Jurkat, Clone E6-1 (cell line): ENCODE results near the gene RNF43. TPM values are rescaled to one million over a fixed set of nuclear protein-coding genes. Genes with fewer than 3 reads are reported as not detected.
A peak's percentile ranks its signal among the peaks of the same experiment; 100 is the strongest.

Source experiments
- DNase-seq: peaks from one replicate; pipeline ENCODE4 v3.0.0-alpha.2; 2011; ENCODE audit warnings: low read depth, low spot score
- H3K4me3 ChIP-seq: 2 replicates; pipeline ENCODE4 v1.5.1; 2011; ENCODE audit warnings: mild to moderate bottlenecking, low read length, control low read depth, moderate library complexity
- polyA plus RNA-seq: library from polyadenylated mRNA; unstranded; fragments of >200 nt; gene quantifications from one replicate; pipeline ENCODE4 v1.2.1, GENCODE V29; 2012; ENCODE audit warnings: missing spikeins; ENCODE audit not compliant: insufficient read length, insufficient read depth

The RNF43 gene
- polyA plus RNA-seq = 0.98 TPM

- no peak within 1 kb of the TSS for H3K4me3 ChIP-seq
These were observed at the start of gene RNF43 for GRCh38 chr17:58417300-58418092. Gene RNF43, minus strand, starts transcription at chr17:58417534. Its CDS starts 1,957 bp downstream, at chr17:58415577.

GRCh38 chr17:58455491-58455890 lies 38.2 kb upstream of the RNF43 start:
- H3K4me3 ChIP-seq = no peak overlapping the region

More at GRCh38 chr17:58417300-58418092, at the start of gene RNF43:
- peak; percentile 93 for DNase-seq

GRCh38 chr17:58452738-58453137 lies 35.4 kb upstream of the RNF43 start:
- H3K4me3 ChIP-seq = no peak overlapping the region
- DNase-seq = no peak

More at GRCh38 chr17:58455491-58455890, 38.2 kb upstream of the RNF43 start:
- no peak for DNase-seq

GRCh38 chr17:58447039-58447975 lies 30.0 kb upstream of the RNF43 start:
- no peak overlapping the region for H3K4me3 ChIP-seq
- peak; percentile 86 for DNase-seq

- H3K4me3 ChIP-seq = no peak overlapping the region
- DNase-seq = no peak
These were observed 28.8 kb upstream of the RNF43 start for GRCh38 chr17:58446086-58446485.

- no peak for DNase-seq
- H3K4me3 ChIP-seq = no peak overlapping the region
These were observed 19.5 kb upstream of the RNF43 start for GRCh38 chr17:58436805-58437239.

- H3K4me3 ChIP-seq = no peak overlapping the region
- no peak for DNase-seq
These were observed 18.9 kb upstream of the RNF43 start for GRCh38 chr17:58436245-58436644.

- no peak for DNase-seq
- H3K4me3 ChIP-seq = no peak overlapping the region
These were observed 15.7 kb upstream of the RNF43 start for GRCh38 chr17:58432806-58433573.

- no peak for DNase-seq
These were observed 10.5 kb upstream of the RNF43 start for GRCh38 chr17:58427807-58428206.

GRCh38 chr17:58421711-58422110 lies 4.4 kb upstream of the RNF43 start:
- DNase-seq = no peak
- no peak overlapping the region for H3K4me3 ChIP-seq

More at GRCh38 chr17:58427807-58428206, 10.5 kb upstream of the RNF43 start:
- no peak overlapping the region for H3K4me3 ChIP-seq

- no peak for DNase-seq
These were observed 3.5 kb upstream of the RNF43 start for GRCh38 chr17:58420827-58421226.

GRCh38 chr17:58416937-58417299 lies 416 bp downstream of the RNF43 start:
- DNase-seq = no peak
- H3K4me3 ChIP-seq = no peak overlapping the region

More at GRCh38 chr17:58420827-58421226, 3.5 kb upstream of the RNF43 start:
- H3K4me3 ChIP-seq = no peak overlapping the region

GRCh38 chr17:58416396-58416795 lies 938 bp downstream of the RNF43 start:
- no peak for DNase-seq
- no peak overlapping the region for H3K4me3 ChIP-seq

- H3K4me3 ChIP-seq = no peak overlapping the region
- no peak for DNase-seq
These were observed 1.8 kb downstream of the RNF43 start for GRCh38 chr17:58415371-58416055.

- no peak for DNase-seq
- H3K4me3 ChIP-seq = no peak overlapping the region
These were observed 2.7 kb downstream of the RNF43 start for GRCh38 chr17:58414596-58414997.

- no peak for DNase-seq
These were observed 3.6 kb downstream of the RNF43 start for GRCh38 chr17:58413684-58414083.

GRCh38 chr17:58412961-58413586 lies 4.3 kb downstream of the RNF43 start:
- H3K4me3 ChIP-seq = no peak overlapping the region
- DNase-seq = peak; percentile 51

More at GRCh38 chr17:58413684-58414083, 3.6 kb downstream of the RNF43 start:
- H3K4me3 ChIP-seq = no peak overlapping the region

- no peak for DNase-seq
- H3K4me3 ChIP-seq = no peak overlapping the region
These were observed 5.2 kb downstream of the RNF43 start for GRCh38 chr17:58412064-58412703.
